Sigmoid colon (tissue), 7 donors: Measurements from ENCODE around the gene FOSL2. TPM values are rescaled to one million over a fixed set of nuclear protein-coding genes. Genes with fewer than 3 reads are reported as not detected.
A peak's percentile ranks its signal among the peaks of the same experiment; 100 is the strongest.

Source experiments
- DNase-seq: peaks from one replicate; pipeline ENCODE4 v3.0.0-alpha.2; 2019
- H3K27ac ChIP-seq, 4 donors: fragments of 200-600 bp; sonication (generic); one replicate each; pipeline ENCODE4 v1.5.1; 2016 to 2019; ENCODE audit warnings: mild to moderate bottlenecking in 1 of 4
- H3K27me3 ChIP-seq, 3 donors: fragments of 200-600 bp; sonication (generic); one replicate each; pipeline ENCODE4 v1.5.1; 2019; ENCODE audit warnings: mild to moderate bottlenecking in 1 of 3
- H3K36me3 ChIP-seq, 4 donors: fragments of 200-600 bp; sonication (generic); one replicate each; pipeline ENCODE4 v1.5.1; 2016 to 2019
- H3K4me1 ChIP-seq, 4 donors: fragments of 200-600 bp; sonication (generic); one replicate each; pipeline ENCODE4 v1.5.1; 2017 to 2019
- H3K4me3 ChIP-seq, 4 donors: fragments of 200-600 bp; sonication (generic); one replicate each; pipeline ENCODE4 v1.5.1; 2017 to 2019; ENCODE audit warnings: mild to moderate bottlenecking in 2 of 4, moderate library complexity in 1 of 4
- H3K9me3 ChIP-seq, 4 donors: fragments of 200-600 bp in 3 of 4; sonication (generic) in 3 of 4; one replicate each; pipeline versions ENCODE4 v1.5.1 to v1.6.1; 2013 to 2019
- EP300 ChIP-seq, 4 donors: sonication (generic); formaldehyde crosslinking; IDR thresholded peaks; one replicate each; pipeline ENCODE4 v1.6.1; 2017; ENCODE audit warnings: antibody characterized with exemption in 4 of 4
- POLR2A ChIP-seq, 2 donors: fragments of 450-650 bp; IDR thresholded peaks; one replicate each; pipeline ENCODE4 v1.6.1; 2016; ENCODE audit warnings: antibody characterized with exemption in 2 of 2, mild to moderate bottlenecking in 2 of 2, moderate library complexity in 2 of 2
- POLR2AphosphoS5 ChIP-seq, 4 donors: sonication (generic); formaldehyde crosslinking; IDR thresholded peaks; one replicate each; pipeline ENCODE4 v1.6.1; 2017; ENCODE audit warnings: antibody characterized with exemption in 4 of 4
- WGBS, 2 donors: extraction: QIAGEN DNeasy Blood & Tissue Kit; methylation state at CpG; one replicate each; pipeline ENCODE4 v1.1.7; 2013; 5-methylcytosine and 5-hydroxymethylcytosine counted together
- intact Hi-C: fragments of 100-400 bp; cut with DNase I; formaldehyde crosslinking; loops from one replicate; pipeline ENCODE4 v1.15.1; 2023
- polyA plus RNA-seq, 3 donors: library from polyadenylated mRNA; stranded (reverse); fragments of 200-250 nt; gene quantifications; one replicate each; pipeline ENCODE4 v1.2.3, GENCODE V29; 2013
- total RNA-seq, 4 donors: library from RNA; depleted of rRNA; stranded (reverse); fragments of >200 nt; gene quantifications; one replicate each; pipeline ENCODE4 v1.1.0, GENCODE V29; 2016
- TF ChIP-seq, protein P1 (sequence below), 4 experiments: fragments of 450-650 bp in 3 of 4; fragments of 200-600 bp in 1 of 4; IDR thresholded peaks; one replicate each; pipeline ENCODE4 v1.5.1; 2016 to 2019; ENCODE audit warnings: antibody characterized with exemption in 4 of 4, mild to moderate bottlenecking in 3 of 4, moderate library complexity in 2 of 4
- donor health status: healthy with polysubstance abuse.
- donor health status: Bipolar disorder and iron deficiency.
- donor health status: healthy.

The FOSL2 gene
- total RNA-seq (100 to 1,000 TPM in 1 of 4 donors, 10 to 100 TPM in 3; 38.9 to 208 (median 67.3) TPM), polyA plus RNA-seq (10 to 100 TPM; 30.0 to 66.2 (median 55.0) TPM)

DNA sequence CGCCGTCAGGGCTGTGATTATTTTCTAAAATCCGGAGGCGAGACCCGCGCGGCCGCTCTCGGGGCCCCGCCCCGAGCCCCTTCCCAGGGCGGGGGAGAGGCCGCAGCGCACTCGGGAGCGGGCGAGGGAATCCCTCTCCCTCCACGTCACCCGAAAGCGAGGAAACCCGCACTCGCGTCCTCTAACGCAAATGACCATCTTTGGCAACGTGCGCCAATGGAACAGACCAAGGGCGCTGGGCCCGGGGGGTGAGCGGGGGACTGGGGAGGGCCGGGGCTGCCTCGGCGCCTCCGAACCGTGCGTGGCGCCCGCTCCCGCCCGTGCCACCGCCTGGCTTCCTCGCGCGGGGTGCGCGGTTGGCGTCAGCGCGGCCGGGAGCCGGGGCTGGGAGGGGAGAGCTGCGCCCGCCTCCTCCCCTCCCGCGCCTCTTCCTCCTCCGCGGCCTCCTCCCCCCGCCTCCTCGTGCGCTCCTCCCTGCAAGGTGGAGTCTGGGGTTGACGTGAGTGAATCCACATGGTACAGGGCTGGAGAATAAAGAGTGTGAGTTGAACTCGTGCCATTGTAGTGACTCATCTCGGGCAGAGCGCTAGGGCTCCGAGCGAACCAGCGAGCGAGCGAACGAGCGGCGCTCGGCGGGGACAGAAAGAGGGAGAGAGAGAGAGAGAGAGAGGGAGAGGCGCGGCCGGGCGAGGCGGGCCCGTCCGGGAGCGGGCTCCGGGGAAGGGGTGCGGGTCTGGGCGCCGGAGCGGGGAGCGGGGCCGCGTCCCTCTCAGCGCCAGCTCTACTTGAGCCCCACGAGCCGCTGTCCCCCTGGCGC, at the start of gene FOSL2:
Gene FOSL2 (plus strand): TSS at position 562 of the 817 bp plus-strand sequence. CDS start 863 bp downstream, outside the sequence.
- no peaks in the 10 kb centered on the region for H3K27me3 ChIP-seq
- peak within 1 kb of the TSS; percentile 96 to 99 (median 98) for H3K4me3 ChIP-seq
- 0 to 1% methylated on average over 93 of the region's 93 CpGs for WGBS, 2 donors
- peaks cover 0 to 28% (median 19%) of the 10 kb centered on the region in 4 donors for H3K4me1 ChIP-seq
- H3K36me3 ChIP-seq, result no peaks in the 10 kb centered on the region
- H3K27ac ChIP-seq, result peak within 1 kb of the TSS; percentile 97 to 100 (median 100)
- peak; percentile 99 for DNase-seq
- no peaks in the 10 kb centered on the region for H3K9me3 ChIP-seq
- TF ChIP-seq POLR2A (IDR thresholded peaks at IDR 0.05) (peak; percentile 98 to 99), POLR2AphosphoS5 (IDR thresholded peaks at IDR 0.05) (peak; percentile 99 to 100 (median 100)), EP300 (IDR thresholded peaks at IDR 0.05) (peak; percentile 76 to 98 (median 85))
- TF ChIP-seq, protein P1, sequence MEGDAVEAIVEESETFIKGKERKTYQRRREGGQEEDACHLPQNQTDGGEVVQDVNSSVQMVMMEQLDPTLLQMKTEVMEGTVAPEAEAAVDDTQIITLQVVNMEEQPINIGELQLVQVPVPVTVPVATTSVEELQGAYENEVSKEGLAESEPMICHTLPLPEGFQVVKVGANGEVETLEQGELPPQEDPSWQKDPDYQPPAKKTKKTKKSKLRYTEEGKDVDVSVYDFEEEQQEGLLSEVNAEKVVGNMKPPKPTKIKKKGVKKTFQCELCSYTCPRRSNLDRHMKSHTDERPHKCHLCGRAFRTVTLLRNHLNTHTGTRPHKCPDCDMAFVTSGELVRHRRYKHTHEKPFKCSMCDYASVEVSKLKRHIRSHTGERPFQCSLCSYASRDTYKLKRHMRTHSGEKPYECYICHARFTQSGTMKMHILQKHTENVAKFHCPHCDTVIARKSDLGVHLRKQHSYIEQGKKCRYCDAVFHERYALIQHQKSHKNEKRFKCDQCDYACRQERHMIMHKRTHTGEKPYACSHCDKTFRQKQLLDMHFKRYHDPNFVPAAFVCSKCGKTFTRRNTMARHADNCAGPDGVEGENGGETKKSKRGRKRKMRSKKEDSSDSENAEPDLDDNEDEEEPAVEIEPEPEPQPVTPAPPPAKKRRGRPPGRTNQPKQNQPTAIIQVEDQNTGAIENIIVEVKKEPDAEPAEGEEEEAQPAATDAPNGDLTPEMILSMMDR (IDR thresholded peaks at IDR 0.05), result no peak
- intact Hi-C loops, result loop anchor here (5.0 kb wide), 3 partner anchors 235 to 435 kb away; no protein-coding TSS in a partner anchor

DNA sequence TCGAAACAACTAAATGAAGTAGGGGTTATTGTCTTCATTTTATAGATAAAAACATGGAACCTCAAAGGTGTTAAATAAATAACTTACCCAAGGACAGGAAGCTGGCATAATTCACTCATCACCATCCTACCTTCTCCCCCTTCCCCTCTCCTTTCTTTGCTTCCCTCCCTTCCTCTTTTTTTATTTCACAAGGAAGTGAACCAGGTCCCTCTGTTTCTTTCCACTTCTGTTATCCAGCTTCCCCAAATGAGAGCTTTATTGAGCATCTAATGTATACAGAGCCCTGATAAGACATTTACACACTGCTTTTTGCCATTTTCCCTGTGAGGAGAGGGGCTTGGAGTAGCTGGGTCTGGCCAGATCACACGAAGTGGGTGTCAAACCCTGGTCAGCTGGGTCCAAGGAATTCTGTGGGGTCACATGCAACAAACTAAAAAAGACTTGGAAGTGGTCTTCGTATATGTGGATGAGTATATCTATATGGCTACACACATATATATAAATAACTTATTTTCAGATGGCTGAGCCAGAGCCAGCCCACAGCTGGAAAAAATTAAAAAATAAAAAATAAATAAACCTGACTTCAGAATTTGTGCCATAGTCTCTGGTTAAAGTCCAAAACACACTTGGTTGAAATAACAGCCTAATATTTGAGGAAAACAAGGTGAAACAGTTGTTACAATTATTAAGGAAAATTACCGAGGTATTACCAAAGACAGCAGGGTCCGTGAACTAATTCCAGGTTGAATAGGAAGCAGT, 49.3 kb upstream of the FOSL2 start:
- Histone ChIP-seq H3K27me3 (no peaks in the 10 kb centered on the region), H3K4me3 (no peak overlapping the region), H3K4me1 (peaks cover 0 to 45% (median 32%) of the 10 kb centered on the region in 4 donors), H3K36me3 (no peaks in the 10 kb centered on the region), H3K27ac (peak overlapping the region; percentile 63 to 79 (median 70)), H3K9me3 (no peaks in the 10 kb centered on the region)
- whole genome bisulfite sequencing, 2 donors, result 82 to 84% methylated on average over 5 of the region's 5 CpGs
- peak; percentile 8 for DNase-seq
- intact Hi-C loops, result loop anchor here (5.0 kb wide), 1 partner anchor 41 kb away; no protein-coding TSS in a partner anchor
- TF ChIP-seq, protein P1 (IDR thresholded peaks at IDR 0.05), result no peak
- no peak for TF ChIP-seq EP300 (IDR thresholded peaks at IDR 0.05)
- no peak for TF ChIP-seq POLR2A (IDR thresholded peaks at IDR 0.05)
- TF ChIP-seq POLR2AphosphoS5 (IDR thresholded peaks at IDR 0.05), result no peak

DNA sequence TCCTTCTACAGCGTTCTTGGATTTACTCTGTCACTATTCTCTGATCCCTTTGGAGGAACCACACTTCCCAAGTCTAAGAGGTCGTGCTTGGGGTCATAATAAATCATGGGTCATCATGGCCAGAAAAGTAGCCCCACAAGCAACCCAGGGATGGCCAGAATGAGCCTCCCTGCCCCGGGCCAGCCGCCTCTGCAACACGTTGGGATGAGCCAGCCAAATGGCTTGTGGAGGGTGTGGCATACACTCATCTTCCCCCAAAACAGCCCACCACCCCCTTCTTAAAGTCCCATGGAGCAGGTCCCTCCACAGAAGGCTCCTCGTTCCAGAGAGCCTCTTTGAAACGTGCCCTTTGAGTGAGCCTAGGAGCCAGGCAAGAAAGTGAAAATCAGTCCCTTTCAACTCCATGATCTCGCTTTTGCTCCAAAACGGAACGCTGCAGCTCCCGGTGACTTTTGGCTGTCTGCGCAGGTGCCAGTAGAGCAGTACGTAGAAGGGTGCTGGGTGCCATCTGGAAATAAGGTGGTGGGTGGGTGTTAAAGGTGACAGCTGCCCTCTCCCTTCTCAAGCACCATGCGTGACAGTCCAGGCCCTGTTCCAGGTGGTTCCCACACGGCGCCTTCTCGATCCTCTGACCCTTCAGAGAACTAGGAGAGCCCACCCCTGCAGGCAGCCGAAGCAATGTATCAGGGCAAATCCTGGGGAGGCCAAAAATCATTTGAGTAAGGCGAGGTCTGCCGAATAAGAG, 48.5 kb upstream of the FOSL2 start:
- intact Hi-C loops, result loop anchor here (5.0 kb wide), 1 partner anchor 42 kb away; no protein-coding TSS in a partner anchor
- WGBS, 2 donors, result 93% methylated on average over 20 of the region's 20 CpGs
- H3K4me1 ChIP-seq, result peaks cover 0 to 38% (median 25%) of the 10 kb centered on the region in 4 donors
- H3K27me3 ChIP-seq, result no peaks in the 10 kb centered on the region
- TF ChIP-seq POLR2A (IDR thresholded peaks at IDR 0.05) (no peak), EP300 (IDR thresholded peaks at IDR 0.05) (no peak), POLR2AphosphoS5 (IDR thresholded peaks at IDR 0.05) (no peak)
- TF ChIP-seq, protein P1 (IDR thresholded peaks at IDR 0.05), result no peak
- H3K4me3 ChIP-seq, result no peak overlapping the region
- no peaks in the 10 kb centered on the region for H3K9me3 ChIP-seq
- no peak overlapping the region for H3K27ac ChIP-seq
- DNase-seq, result no peak
- H3K36me3 ChIP-seq, result no peaks in the 10 kb centered on the region

DNA sequence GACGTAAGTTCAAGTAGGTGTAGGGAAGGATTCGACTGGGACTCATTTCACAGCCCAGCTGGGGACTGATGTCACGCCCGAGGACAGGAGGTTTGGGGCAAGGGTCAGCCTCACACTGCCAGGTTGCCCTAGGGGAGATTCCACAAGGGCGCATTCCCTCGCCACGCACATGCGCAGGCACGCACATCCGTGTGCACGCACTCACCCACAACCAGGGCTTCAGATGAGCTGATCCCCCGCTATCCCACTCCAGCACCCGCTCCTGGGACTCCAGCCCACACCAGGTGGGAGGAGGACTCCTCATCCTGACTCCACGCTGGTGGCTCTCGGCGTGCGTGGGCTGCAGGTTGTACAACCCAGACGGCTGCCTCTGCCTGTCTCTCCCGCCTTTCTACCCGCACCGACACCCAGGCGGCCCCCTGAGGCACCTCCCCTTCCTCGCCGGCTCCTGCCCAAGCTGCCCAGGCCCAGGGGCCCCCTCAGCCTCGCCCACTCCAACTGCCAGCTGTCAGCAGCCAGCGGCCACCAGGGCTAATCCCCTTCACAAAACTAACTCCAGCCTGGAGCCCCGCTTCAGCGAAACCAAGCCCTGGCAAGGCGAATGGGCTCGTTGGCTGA, 47.8 kb upstream of the FOSL2 start:
- no peak for TF ChIP-seq POLR2A (IDR thresholded peaks at IDR 0.05)
- no peak for DNase-seq
- intact Hi-C loops, result loop anchor here (5.0 kb wide), 1 partner anchor 43 kb away; no protein-coding TSS in a partner anchor

More for the DNA sequence above, 47.8 kb upstream of the FOSL2 start:
- Histone ChIP-seq H3K4me3 (no peak overlapping the region), H3K36me3 (no peaks in the 10 kb centered on the region), H3K4me1 (peaks cover 0 to 37% (median 24%) of the 10 kb centered on the region in 4 donors), H3K27me3 (no peaks in the 10 kb centered on the region), H3K9me3 (no peaks in the 10 kb centered on the region), H3K27ac (no peak overlapping the region)
- 89 to 94% methylated on average over 30 of the region's 30 CpGs for WGBS, 2 donors
